Heart left ventricle (tissue), 13 donors: ENCODE measurements around the gene LUC7L3.

Experiments
- POLR2A ChIP-seq, 2 donors: fragments of 450-650 bp; IDR thresholded peaks; one replicate each; pipeline ENCODE4 v1.6.1; 2017; ENCODE audit warnings: antibody characterized with exemption in 2 of 2, mild to moderate bottlenecking in 2 of 2, moderate library complexity in 2 of 2
- TF ChIP-seq, protein P1 (sequence below), 12 donors: fragments of 200-600 bp; sonication (generic) in 4 of 12; IDR thresholded peaks; one replicate each; pipeline versions ENCODE4 v1.5.0 to v1.8.0; 2018 to 2022; ENCODE audit warnings: antibody characterized with exemption in 12 of 12, mild to moderate bottlenecking in 5 of 12
- donor health status: ischemic (EF 13 %, LVEDD 7.1; RV severe dilation, severe dysfunction).
- donor health status: DM: no; HTN: yes; CAD: no.
- donor health status: DM: no; HTN: no; CAD: no.
- donor health status: ischemic (EF 25% LVEDD 6.9; RV normal size, moderate dysfunction).
- donor health status: ischemic (EF 25% LVEDD 5.7; RV mildly dilated, moderate dysfunction).
- donor health status: ischemic (EF 35%, LVEDD 5.7; RV mildly dilated, moderate dysfunction).
- donor health status: nonischemic (EF 11% LVEDD 7.7; RV severe dilation, severe dysfunction).
- donor health status: DM: yes; HTN: yes; CAD: no.
- donor health status: PGD.
- donor health status: ischemic (EF 29% LVEDD 5.4; RV normal size, mild dysfunction).
- donor health status: nonischemic (EF 23%, LVEDD 6.1; RV moderate dilation, normal function).

DNA sequence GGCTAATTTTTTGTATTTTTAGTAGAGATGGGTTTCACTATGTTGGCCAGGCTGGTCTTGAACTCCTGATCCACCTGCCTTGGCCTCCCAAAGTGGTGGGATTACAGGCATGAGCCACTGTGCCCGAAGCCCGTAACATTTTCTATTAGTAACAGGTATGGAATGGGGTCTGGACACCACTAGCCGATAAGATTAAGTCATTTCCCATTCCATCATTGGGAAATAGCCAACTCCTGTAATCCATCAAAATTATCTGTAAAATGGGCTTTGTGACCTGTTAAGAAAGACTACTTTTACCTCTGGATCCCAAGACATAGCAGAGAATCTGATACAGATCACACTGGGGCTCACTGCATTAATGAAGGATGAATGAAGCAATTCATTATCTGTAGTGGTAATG, 3.9 kb upstream of the LUC7L3 start:
- TF ChIP-seq, protein P1, sequence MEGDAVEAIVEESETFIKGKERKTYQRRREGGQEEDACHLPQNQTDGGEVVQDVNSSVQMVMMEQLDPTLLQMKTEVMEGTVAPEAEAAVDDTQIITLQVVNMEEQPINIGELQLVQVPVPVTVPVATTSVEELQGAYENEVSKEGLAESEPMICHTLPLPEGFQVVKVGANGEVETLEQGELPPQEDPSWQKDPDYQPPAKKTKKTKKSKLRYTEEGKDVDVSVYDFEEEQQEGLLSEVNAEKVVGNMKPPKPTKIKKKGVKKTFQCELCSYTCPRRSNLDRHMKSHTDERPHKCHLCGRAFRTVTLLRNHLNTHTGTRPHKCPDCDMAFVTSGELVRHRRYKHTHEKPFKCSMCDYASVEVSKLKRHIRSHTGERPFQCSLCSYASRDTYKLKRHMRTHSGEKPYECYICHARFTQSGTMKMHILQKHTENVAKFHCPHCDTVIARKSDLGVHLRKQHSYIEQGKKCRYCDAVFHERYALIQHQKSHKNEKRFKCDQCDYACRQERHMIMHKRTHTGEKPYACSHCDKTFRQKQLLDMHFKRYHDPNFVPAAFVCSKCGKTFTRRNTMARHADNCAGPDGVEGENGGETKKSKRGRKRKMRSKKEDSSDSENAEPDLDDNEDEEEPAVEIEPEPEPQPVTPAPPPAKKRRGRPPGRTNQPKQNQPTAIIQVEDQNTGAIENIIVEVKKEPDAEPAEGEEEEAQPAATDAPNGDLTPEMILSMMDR (IDR thresholded peaks at IDR 0.05), result no peak
- TF ChIP-seq POLR2A (IDR thresholded peaks at IDR 0.05), result no peak
